ENCODE results near the gene GPRASP1. TPM values are rescaled to one million over a fixed set of nuclear protein-coding genes. Genes with fewer than 3 reads are reported as not detected.

Gene GPRASP1
- total RNA-seq (ENCODE audit: low replicate concordance): 7.0 and 7.3 TPM in 2 replicates

GRCh38 chrX:102651242-102652011 is at the start of gene GPRASP1:
Gene GPRASP1, plus strand, starts transcription at chrX:102651483. Its CDS starts 2,431 bp downstream, at chrX:102653914.
- peaks cover 8% of the 10 kb centered on the region for H3K36me3 Mint-ChIP-seq
- H3K36me3 ChIP-seq: no peaks in the 10 kb centered on the region
- H3F3A ChIP-seq (ENCODE audit: low read depth): no peaks in the 10 kb centered on the region
- H3K9me3 Mint-ChIP-seq: peaks cover 23% of the 10 kb centered on the region
- no peaks in the 10 kb centered on the region for H3K4me1 Mint-ChIP-seq
- DNase-seq (ENCODE audit: low spot score): peak; percentile 76
- H2AFZ ChIP-seq (replicated peaks): no peak within 1 kb of the TSS
- no peak within 1 kb of the TSS for H3K27ac Mint-ChIP-seq
- no peak within 1 kb of the TSS for H3K9ac ChIP-seq
- no peaks in the 10 kb centered on the region for H3K27me3 ChIP-seq
- H3K4me2 ChIP-seq: peak within 1 kb of the TSS; percentile 77
- no peaks in the 10 kb centered on the region for H3K79me2 ChIP-seq (ENCODE audit: low read depth)
- TF ChIP-seq CTCF (IDR thresholded peaks at IDR 0.05): no peak
- no peak for TF ChIP-seq EZH2phosphoT487 (IDR thresholded peaks at IDR 0.05)
- TF ChIP-seq EZH2 (IDR thresholded peaks at IDR 0.05): no peak
- peaks cover 14% of the 10 kb centered on the region for H3K27me3 Mint-ChIP-seq (ENCODE audit: insufficient read depth, low read depth)
- H4K20me1 ChIP-seq (ENCODE audit: low read depth): no peaks in the 10 kb centered on the region
- H3K4me1 ChIP-seq: no peaks in the 10 kb centered on the region
- H3K4me3 Mint-ChIP-seq: peak within 1 kb of the TSS; percentile 90
- H3K4me3 ChIP-seq: peak within 1 kb of the TSS; percentile 59
- H3K27ac ChIP-seq: no peak within 1 kb of the TSS
- H3K9me3 ChIP-seq (ENCODE audit: low read depth): no peaks in the 10 kb centered on the region

- DNase-seq (ENCODE audit: low spot score): peak; percentile 1
- Histone ChIP-seq H3K27ac (no peak overlapping the region), H2AFZ (replicated peaks) (no peak overlapping the region), H3K4me1 (no peaks in the 10 kb centered on the region), H4K20me1 (ENCODE audit: low read depth) (peaks cover 3% of the 10 kb centered on the region), H3K9me3 (ENCODE audit: low read depth) (peaks cover 5% of the 10 kb centered on the region), H3F3A (ENCODE audit: low read depth) (no peaks in the 10 kb centered on the region), H3K27me3 (no peaks in the 10 kb centered on the region), H3K4me2 (no peak overlapping the region), H3K4me3 (no peak overlapping the region), H3K79me2 (ENCODE audit: low read depth) (peaks cover 56% of the 10 kb centered on the region), H3K36me3 (no peaks in the 10 kb centered on the region), H3K9ac (no peak overlapping the region)
- H3K27me3 Mint-ChIP-seq (ENCODE audit: insufficient read depth, low read depth): no peaks in the 10 kb centered on the region
- peaks cover 25% of the 10 kb centered on the region for H3K9me3 Mint-ChIP-seq
- peaks cover 14% of the 10 kb centered on the region for H3K4me1 Mint-ChIP-seq
- TF ChIP-seq EZH2 (IDR thresholded peaks at IDR 0.05) (no peak), CTCF (IDR thresholded peaks at IDR 0.05) (no peak), EZH2phosphoT487 (IDR thresholded peaks at IDR 0.05) (no peak)
- H3K27ac Mint-ChIP-seq: no peak overlapping the region
- no peak overlapping the region for H3K4me3 Mint-ChIP-seq
- peaks cover 49% of the 10 kb centered on the region for H3K36me3 Mint-ChIP-seq
Observed at GRCh38 chrX:102604327-102604726, 47.0 kb upstream of the GPRASP1 start.

GRCh38 chrX:102606115-102606514 is 45.2 kb upstream of the GPRASP1 start:
- Histone ChIP-seq H3F3A (ENCODE audit: low read depth) (no peaks in the 10 kb centered on the region), H3K27me3 (no peaks in the 10 kb centered on the region), H2AFZ (replicated peaks) (no peak overlapping the region), H3K9ac (no peak overlapping the region), H3K36me3 (no peaks in the 10 kb centered on the region), H3K9me3 (ENCODE audit: low read depth) (peaks cover 5% of the 10 kb centered on the region), H3K27ac (no peak overlapping the region), H3K79me2 (ENCODE audit: low read depth) (peaks cover 51% of the 10 kb centered on the region), H3K4me2 (no peak overlapping the region), H3K4me1 (no peaks in the 10 kb centered on the region), H4K20me1 (ENCODE audit: low read depth) (peaks cover 3% of the 10 kb centered on the region), H3K4me3 (no peak overlapping the region)
- Mint-ChIP-seq H3K27ac (no peak overlapping the region), H3K9me3 (peaks cover 30% of the 10 kb centered on the region), H3K4me1 (peaks cover 10% of the 10 kb centered on the region), H3K27me3 (ENCODE audit: insufficient read depth, low read depth) (no peaks in the 10 kb centered on the region), H3K4me3 (no peak overlapping the region), H3K36me3 (peaks cover 57% of the 10 kb centered on the region)
- TF ChIP-seq EZH2 (IDR thresholded peaks at IDR 0.05) (no peak), CTCF (IDR thresholded peaks at IDR 0.05) (no peak), EZH2phosphoT487 (IDR thresholded peaks at IDR 0.05) (no peak)
- no peak for DNase-seq (ENCODE audit: low spot score)

Data from neural progenitor cell (in vitro differentiated cells).